ENCODE results near the gene STUM.

STUM gene

DNA sequence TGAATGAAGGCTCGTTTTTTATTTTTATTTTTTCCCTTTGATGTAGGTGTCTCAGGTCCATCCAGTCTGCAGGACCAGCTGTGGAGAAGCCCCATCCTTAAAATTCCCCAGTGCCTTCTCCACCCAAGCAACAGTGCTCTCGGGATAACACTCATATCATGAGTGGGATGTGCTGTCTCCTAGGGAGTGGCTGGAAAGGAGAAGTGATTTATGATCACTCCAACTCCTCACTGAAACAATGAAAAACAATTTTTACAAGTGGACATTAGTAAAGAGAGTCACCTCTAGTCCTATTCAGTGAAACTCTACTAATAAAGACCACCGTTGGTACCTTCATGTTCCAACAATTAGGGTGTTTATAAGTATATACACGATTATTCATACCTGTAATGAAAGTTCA, 3.5 kb downstream of the STUM start:
- TF ChIP-seq, protein P1, sequence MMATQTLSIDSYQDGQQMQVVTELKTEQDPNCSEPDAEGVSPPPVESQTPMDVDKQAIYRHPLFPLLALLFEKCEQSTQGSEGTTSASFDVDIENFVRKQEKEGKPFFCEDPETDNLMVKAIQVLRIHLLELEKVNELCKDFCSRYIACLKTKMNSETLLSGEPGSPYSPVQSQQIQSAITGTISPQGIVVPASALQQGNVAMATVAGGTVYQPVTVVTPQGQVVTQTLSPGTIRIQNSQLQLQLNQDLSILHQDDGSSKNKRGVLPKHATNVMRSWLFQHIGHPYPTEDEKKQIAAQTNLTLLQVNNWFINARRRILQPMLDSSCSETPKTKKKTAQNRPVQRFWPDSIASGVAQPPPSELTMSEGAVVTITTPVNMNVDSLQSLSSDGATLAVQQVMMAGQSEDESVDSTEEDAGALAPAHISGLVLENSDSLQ (IDR thresholded peaks at IDR 0.05): peak; percentile 29
- no peak for TF ChIP-seq HDGF (IDR thresholded peaks at IDR 0.05; ENCODE audit: borderline replicate concordance)
- ChIA-PET CTCF (interaction anchor here (0.7 to 1.1 kb wide), 2 partner anchors 18 to 21 kb away, joined by 3 read pairs; no protein-coding TSS in a partner anchor), POLR2A (no interaction called here)
- DNase-seq (ENCODE audit: extremely low spot score): no peak

GRCh38 chr1:226553266-226553923, 4.8 kb downstream of the STUM start:
- no peak for TF ChIP-seq CTBP1 (IDR thresholded peaks at IDR 0.05; ENCODE audit: borderline replicate concordance)
- no peak for TF ChIP-seq FOXA1 (IDR thresholded peaks at IDR 0.05)
- no peak for TF ChIP-seq L3MBTL2 (conservative IDR thresholded peaks at IDR 0.05)
- TF ChIP-seq TARDBP (IDR thresholded peaks at IDR 0.05): no peak
- TF ChIP-seq ZNF384 (IDR thresholded peaks at IDR 0.05): no peak
- no peak for TF ChIP-seq ELF4 (IDR thresholded peaks at IDR 0.05)
- TF ChIP-seq FOXK2 (IDR thresholded peaks at IDR 0.05): no peak
- no peak for TF ChIP-seq FOXM1 (IDR thresholded peaks at IDR 0.05; ENCODE audit: borderline replicate concordance)
- TF ChIP-seq BHLHE40 (IDR thresholded peaks at IDR 0.05; ENCODE audit: borderline replicate concordance): no peak
- no peak for TF ChIP-seq SP1 (IDR thresholded peaks at IDR 0.05)
- TF ChIP-seq SUZ12 (IDR thresholded peaks at IDR 0.05): no peak
- TF ChIP-seq LEF1 (IDR thresholded peaks at IDR 0.05; ENCODE audit: borderline replicate concordance): no peak
- TF ChIP-seq ARNT (IDR thresholded peaks at IDR 0.05): no peak
- TF ChIP-seq NFRKB (IDR thresholded peaks at IDR 0.05): no peak
- TF ChIP-seq, protein P1 (IDR thresholded peaks at IDR 0.05): no peak
- TF ChIP-seq HDGF (IDR thresholded peaks at IDR 0.05; ENCODE audit: borderline replicate concordance): no peak
- POLR2A ChIA-PET: no interaction called here
- CTCF ChIA-PET: no interaction called here
- DNase-seq (ENCODE audit: extremely low spot score): no peak

DNA sequence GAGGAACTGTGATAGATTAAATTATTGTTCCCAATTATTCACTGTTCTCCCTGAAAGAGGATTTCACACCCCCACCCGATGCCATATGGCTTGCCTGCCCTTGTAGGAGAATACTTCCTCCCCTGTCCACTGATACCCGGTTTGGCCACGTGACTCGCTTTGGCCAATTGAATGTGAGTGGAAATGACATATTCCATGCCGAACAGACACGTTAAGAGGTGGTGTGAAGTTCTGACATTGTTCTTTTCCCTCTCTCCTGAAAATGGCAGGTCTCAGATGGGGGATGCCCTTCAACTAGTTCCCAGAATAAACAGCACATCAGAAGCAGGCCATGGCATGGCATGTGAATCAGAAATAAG, 5.3 kb downstream of the STUM start:
- DNase-seq (ENCODE audit: extremely low spot score): no peak
- no peak for TF ChIP-seq SP1 (IDR thresholded peaks at IDR 0.05)
- TF ChIP-seq ARNT (IDR thresholded peaks at IDR 0.05): no peak
- TF ChIP-seq FOXK2 (IDR thresholded peaks at IDR 0.05): no peak
- no peak for TF ChIP-seq LEF1 (IDR thresholded peaks at IDR 0.05; ENCODE audit: borderline replicate concordance)
- ChIA-PET POLR2A (no interaction called here), CTCF (no interaction called here)

DNA sequence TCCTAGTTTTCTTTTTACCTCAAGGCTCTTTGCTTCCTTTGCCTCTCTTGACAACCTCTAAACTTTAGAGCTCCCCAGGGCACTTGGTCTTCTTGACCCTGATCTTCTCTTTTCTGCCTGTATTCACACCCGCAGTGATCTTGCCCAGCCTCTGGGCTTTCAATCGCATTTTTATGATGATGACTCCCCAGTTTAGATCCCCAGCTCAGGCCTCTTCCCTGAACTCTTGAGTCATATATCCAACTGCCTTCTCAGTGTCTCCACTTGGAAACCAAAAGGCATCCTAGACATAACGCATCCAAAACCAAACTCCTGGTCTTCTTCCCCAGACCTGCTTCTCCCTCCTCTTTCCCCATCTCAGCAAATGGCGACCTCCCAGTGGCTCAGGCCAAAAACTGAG, 6.5 kb downstream of the STUM start:
- POLR2A ChIA-PET: no interaction called here
- no peak for DNase-seq (ENCODE audit: extremely low spot score)

GRCh38 chr1:226557424-226557823, 8.9 kb downstream of the STUM start:
- POLR2A ChIA-PET: no interaction called here
- no peak for DNase-seq (ENCODE audit: extremely low spot score)
- CTCF ChIA-PET: interaction anchor here (0.6 kb wide), 1 partner anchor 41 kb away, joined by 3 read pairs; no protein-coding TSS in a partner anchor
- TF ChIP-seq HDGF (IDR thresholded peaks at IDR 0.05; ENCODE audit: borderline replicate concordance) (no peak), ARNT (IDR thresholded peaks at IDR 0.05) (no peak), NFRKB (IDR thresholded peaks at IDR 0.05) (no peak), LEF1 (IDR thresholded peaks at IDR 0.05; ENCODE audit: borderline replicate concordance) (no peak), TARDBP (IDR thresholded peaks at IDR 0.05) (no peak), ELF4 (IDR thresholded peaks at IDR 0.05) (no peak)

More for the DNA sequence above, 6.5 kb downstream of the STUM start:
- CTCF ChIA-PET: interaction anchor here (0.8 to 1.9 kb wide), 2 partner anchors 12 to 54 kb away, joined by 3 to 8 read pairs; no protein-coding TSS in a partner anchor
- TF ChIP-seq FOXA1 (IDR thresholded peaks at IDR 0.05) (no peak), LEF1 (IDR thresholded peaks at IDR 0.05; ENCODE audit: borderline replicate concordance) (no peak)

- ChIA-PET CTCF (no interaction called here), POLR2A (no interaction called here)
- TF ChIP-seq L3MBTL2 (conservative IDR thresholded peaks at IDR 0.05) (no peak), ELF4 (IDR thresholded peaks at IDR 0.05) (no peak), LEF1 (IDR thresholded peaks at IDR 0.05; ENCODE audit: borderline replicate concordance) (no peak), FOXK2 (IDR thresholded peaks at IDR 0.05) (no peak), FOXA1 (IDR thresholded peaks at IDR 0.05) (no peak), CTBP1 (IDR thresholded peaks at IDR 0.05; ENCODE audit: borderline replicate concordance) (no peak), SP1 (IDR thresholded peaks at IDR 0.05) (no peak), HDGF (IDR thresholded peaks at IDR 0.05; ENCODE audit: borderline replicate concordance) (no peak), SUZ12 (IDR thresholded peaks at IDR 0.05) (no peak), FOXM1 (IDR thresholded peaks at IDR 0.05; ENCODE audit: borderline replicate concordance) (no peak), ARNT (IDR thresholded peaks at IDR 0.05) (no peak), ZNF384 (IDR thresholded peaks at IDR 0.05) (no peak), TARDBP (IDR thresholded peaks at IDR 0.05) (no peak), BHLHE40 (IDR thresholded peaks at IDR 0.05; ENCODE audit: borderline replicate concordance) (no peak), NFRKB (IDR thresholded peaks at IDR 0.05) (no peak)
- TF ChIP-seq, protein P1 (IDR thresholded peaks at IDR 0.05): no peak
- DNase-seq (ENCODE audit: extremely low spot score): no peak
Observed at GRCh38 chr1:226558036-226558650, 9.6 kb downstream of the STUM start.

DNA sequence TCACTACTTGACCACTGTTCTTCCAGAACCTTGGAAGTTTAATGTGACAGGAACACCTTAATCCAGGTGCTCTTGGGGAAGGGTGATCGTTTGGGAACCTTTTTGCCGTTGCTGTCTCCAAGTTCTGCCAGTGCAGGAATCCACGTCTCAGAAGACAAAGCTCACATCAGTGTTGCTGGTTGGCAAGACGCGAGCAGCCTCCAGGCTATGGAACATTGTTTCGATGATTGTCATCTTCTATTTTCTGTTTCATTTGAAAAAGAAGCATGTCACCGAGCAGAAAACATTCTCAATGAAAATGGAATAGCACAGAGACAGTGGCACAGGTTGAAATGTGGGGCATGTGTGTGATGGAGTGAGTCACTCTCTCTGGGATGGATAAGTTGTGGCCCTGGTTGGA, 11.7 kb downstream of the STUM start:
- no peak for TF ChIP-seq L3MBTL2 (conservative IDR thresholded peaks at IDR 0.05)
- TF ChIP-seq TARDBP (IDR thresholded peaks at IDR 0.05): no peak
- no peak for TF ChIP-seq ELF4 (IDR thresholded peaks at IDR 0.05)
- TF ChIP-seq SP1 (IDR thresholded peaks at IDR 0.05): no peak
- TF ChIP-seq ARNT (IDR thresholded peaks at IDR 0.05): no peak
- TF ChIP-seq ZNF384 (IDR thresholded peaks at IDR 0.05): no peak
- no peak for TF ChIP-seq SUZ12 (IDR thresholded peaks at IDR 0.05)
- no peak for TF ChIP-seq FOXM1 (IDR thresholded peaks at IDR 0.05; ENCODE audit: borderline replicate concordance)
- TF ChIP-seq, protein P1 (IDR thresholded peaks at IDR 0.05): no peak
- TF ChIP-seq FOXK2 (IDR thresholded peaks at IDR 0.05): no peak
- TF ChIP-seq CTBP1 (IDR thresholded peaks at IDR 0.05; ENCODE audit: borderline replicate concordance): no peak
- no peak for TF ChIP-seq FOXA1 (IDR thresholded peaks at IDR 0.05)
- TF ChIP-seq HDGF (IDR thresholded peaks at IDR 0.05; ENCODE audit: borderline replicate concordance): no peak
- TF ChIP-seq BHLHE40 (IDR thresholded peaks at IDR 0.05; ENCODE audit: borderline replicate concordance): no peak
- no peak for TF ChIP-seq LEF1 (IDR thresholded peaks at IDR 0.05; ENCODE audit: borderline replicate concordance)
- no peak for DNase-seq (ENCODE audit: extremely low spot score)
- POLR2A ChIA-PET: no interaction called here
- CTCF ChIA-PET: no interaction called here

Data from HEK293T (cell line).